ENCODE results near the gene ENTPD7.
"Not testable (repeated sequence)": the region's sequence is repeated elsewhere in the genome, so short reads cannot be mapped to it uniquely, and the experiment has no call there.

Gene ENTPD7

GRCh38 chr10:99619090-99619800, 40.1 kb upstream of the ENTPD7 start:
- H3K4me3 ChIP-seq (ENCODE audit: low read depth, low read length), result peak overlapping the region; percentile 96
- no peak for TF ChIP-seq CTCF (IDR thresholded peaks at IDR 0.05; ENCODE audit: low read depth, low read length)

GRCh38 chr10:99619851-99620710, 39.2 kb upstream of the ENTPD7 start, which contains the start of gene SLC25A28:
TSS of gene SLC25A28 (minus strand) at chr10:99620439. CDS start at chr10:99620335, 104 bp downstream.
- H3K4me3 ChIP-seq (ENCODE audit: low read depth, low read length), result peak within 1 kb of the TSS; percentile 96
- TF ChIP-seq CTCF (IDR thresholded peaks at IDR 0.05; ENCODE audit: low read depth, low read length), result no peak

GRCh38 chr10:99620711-99621453, 38.4 kb upstream of the ENTPD7 start:
- no peak for TF ChIP-seq CTCF (IDR thresholded peaks at IDR 0.05; ENCODE audit: low read depth, low read length)

GRCh38 chr10:99621454-99622251, 37.7 kb upstream of the ENTPD7 start:
- no peak for TF ChIP-seq CTCF (IDR thresholded peaks at IDR 0.05; ENCODE audit: low read depth, low read length)
- peak overlapping the region; percentile 96 for H3K4me3 ChIP-seq (ENCODE audit: low read depth, low read length)

More at GRCh38 chr10:99620711-99621453, 38.4 kb upstream of the ENTPD7 start:
- peak overlapping the region; percentile 96 for H3K4me3 ChIP-seq (ENCODE audit: low read depth, low read length)

- TF ChIP-seq CTCF (IDR thresholded peaks at IDR 0.05; ENCODE audit: low read depth, low read length), result no peak
- no peak overlapping the region for H3K4me3 ChIP-seq (ENCODE audit: low read depth, low read length)
Measured at GRCh38 chr10:99623919-99624318, 35.4 kb upstream of the ENTPD7 start.

- not testable (repeated sequence) for H3K4me3 ChIP-seq (ENCODE audit: low read depth, low read length)
Measured at GRCh38 chr10:99625124-99625523, 34.2 kb upstream of the ENTPD7 start.
